ENCODE results near the gene NFATC2. TPM values are rescaled to one million over a fixed set of nuclear protein-coding genes. Genes with fewer than 3 reads are reported as not detected.

The NFATC2 gene
- total RNA-seq, 2 donors from 2014 or later = 4.7 to 5.6 TPM

DNA sequence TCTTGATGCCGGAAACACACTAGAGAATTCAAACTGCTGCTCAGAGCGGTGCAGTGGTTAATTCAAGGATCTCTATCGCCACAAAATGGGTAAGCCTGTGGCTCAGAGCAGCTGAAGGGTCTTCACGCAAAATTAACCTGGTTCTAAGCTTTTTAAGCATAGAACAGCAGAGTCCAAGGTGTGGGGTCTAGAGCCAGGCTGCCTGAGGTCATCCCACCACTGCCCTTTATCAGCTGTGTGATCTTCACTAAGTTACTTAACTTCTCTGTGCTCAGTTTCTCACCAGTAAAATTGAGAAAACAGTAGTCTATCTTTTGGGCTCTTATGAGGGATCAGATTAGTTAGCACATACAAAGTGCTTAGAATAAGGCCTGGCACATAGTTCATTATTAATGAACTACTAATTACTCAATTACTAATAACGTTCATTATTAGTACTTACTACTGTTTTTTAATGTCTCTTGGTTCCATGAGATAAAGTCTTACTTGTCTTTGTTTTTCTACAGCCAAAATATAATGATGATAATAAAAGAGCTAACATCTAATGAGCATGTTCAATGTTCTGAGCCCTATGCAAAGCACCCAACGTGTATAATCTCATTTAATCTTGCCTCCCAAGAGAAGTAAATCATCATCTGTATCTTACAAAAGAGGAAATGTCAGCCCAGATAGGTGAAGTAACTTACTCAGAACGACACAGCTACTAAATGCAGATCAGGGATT is 92.9 kb downstream of the NFATC2 start:
- DNase-seq (no peak), ATAC-seq (no peak)
- intact Hi-C loops (cut with DNase I, micrococcal nuclease) = no loop called here

DNA sequence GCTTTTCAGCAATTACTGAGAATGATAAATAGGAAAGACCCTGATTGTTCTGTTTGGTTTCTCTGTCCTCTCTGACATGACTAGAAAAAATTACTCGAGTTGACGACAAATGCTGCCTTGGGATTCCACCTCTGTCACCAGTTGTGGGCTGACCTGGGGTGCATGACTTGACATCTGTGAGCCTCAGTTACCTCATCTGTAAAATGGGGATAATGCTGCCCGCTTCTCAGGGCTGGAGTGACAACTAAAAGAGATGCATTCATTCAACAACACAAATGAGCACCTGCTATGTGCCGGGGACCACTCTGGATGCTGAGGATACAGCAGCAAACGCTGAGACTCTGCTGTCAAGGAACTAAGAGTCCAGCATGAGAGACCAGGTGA is 94.8 kb downstream of the NFATC2 start:
- no peak for ATAC-seq
- intact Hi-C loops (cut with DNase I, micrococcal nuclease) = no loop called here
- no peak for DNase-seq

DNA sequence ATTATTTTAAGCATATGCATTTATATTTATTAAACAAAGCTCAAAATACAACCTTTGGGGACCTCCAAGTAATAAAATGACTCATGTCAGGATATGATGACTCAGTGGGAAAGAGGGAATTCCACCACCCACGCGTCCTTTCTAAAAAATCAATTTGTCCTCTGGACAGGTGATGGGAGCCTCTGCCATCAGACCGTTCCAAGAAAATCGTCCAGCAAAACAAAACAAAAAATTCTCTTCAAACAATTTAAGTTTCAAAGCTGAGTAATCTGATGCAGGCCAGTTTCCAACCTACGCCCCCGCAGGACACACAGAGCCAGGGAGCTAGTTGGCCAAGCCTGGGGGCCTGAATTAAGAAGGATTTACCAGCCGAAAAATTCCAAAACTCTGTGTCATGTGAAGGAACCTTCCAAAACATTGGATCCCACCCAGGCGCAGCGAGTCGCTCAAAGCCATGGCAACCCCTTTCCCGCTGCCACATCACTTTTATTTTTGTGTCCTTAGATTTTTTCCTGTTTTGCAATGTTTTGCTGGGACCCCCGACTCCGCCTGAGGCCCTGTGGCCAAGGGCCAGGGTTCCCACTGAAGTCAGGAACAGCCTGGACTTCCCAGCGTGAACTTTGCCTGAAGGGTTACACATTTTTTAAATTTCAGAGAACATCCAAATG is 95.3 kb downstream of the NFATC2 start:
- intact Hi-C loops (cut with DNase I, micrococcal nuclease) = no loop called here
- DNase-seq = peak; percentile 24 to 37
- ATAC-seq = no peak

DNA sequence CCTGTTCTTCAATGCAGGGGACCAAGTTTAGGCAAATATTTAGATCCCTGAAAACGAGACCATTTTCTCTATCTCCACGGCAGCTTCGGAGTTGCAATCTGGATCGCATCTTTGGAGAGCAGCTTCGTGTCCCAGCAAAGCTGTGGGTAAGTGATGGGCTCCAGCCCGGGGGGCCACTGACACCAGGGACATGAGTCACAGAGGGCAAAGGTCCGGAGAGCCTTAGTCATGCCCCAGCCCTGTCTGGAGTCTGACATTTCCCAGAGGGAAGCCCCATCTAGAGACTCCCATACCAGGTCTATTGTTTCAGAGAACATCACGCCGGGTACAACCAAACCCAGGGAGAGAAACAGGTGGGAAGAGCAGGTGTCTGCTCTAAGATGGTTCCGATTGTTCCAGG is 95.9 kb downstream of the NFATC2 start:
- no peak for ATAC-seq
- DNase-seq = no peak
- intact Hi-C loops (cut with DNase I, micrococcal nuclease) = no loop called here

DNA sequence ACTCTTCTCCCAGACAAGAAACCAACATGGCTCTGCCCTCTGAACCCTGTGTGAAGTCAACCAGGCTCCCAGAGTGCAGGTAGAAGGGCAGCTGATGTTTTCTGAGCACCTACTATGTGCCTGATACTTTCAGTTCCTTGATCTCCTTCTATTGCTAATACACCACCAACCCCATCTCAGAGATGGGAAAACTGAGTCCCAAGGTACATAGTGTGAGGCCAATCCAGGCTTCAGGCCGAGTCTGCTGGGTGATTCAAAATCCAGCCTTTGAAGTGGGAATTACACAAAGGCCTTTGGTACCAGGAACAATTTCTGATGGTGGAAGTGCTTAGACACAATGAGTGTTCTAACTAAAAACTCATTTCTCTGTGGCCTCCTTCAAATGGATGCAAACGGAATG is 96.3 kb downstream of the NFATC2 start:
- intact Hi-C loops (cut with DNase I, micrococcal nuclease) = no loop called here
- DNase-seq = no peak
- no peak for ATAC-seq

DNA sequence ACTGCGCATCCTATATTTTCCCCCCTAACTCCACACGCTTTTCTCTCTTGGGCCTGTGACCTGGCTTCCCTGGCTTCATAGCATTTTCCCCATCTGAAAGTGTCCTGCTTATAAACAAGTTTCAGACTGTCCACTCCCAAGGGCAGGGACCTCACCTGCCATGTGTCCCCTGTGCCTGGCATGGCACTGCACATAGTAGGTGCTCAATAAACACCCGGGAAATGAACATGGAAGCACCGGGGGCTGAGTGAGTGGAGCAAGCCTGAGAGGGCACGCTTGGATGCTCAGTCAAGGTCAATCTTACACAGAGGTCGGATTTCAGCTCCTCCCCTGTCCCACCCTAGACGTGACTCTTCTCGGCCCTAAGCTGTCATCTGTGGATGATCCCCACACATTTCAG is 96.9 kb downstream of the NFATC2 start:
- ATAC-seq = no peak
- intact Hi-C loops (cut with DNase I, micrococcal nuclease) = no loop called here
- DNase-seq = no peak

DNA sequence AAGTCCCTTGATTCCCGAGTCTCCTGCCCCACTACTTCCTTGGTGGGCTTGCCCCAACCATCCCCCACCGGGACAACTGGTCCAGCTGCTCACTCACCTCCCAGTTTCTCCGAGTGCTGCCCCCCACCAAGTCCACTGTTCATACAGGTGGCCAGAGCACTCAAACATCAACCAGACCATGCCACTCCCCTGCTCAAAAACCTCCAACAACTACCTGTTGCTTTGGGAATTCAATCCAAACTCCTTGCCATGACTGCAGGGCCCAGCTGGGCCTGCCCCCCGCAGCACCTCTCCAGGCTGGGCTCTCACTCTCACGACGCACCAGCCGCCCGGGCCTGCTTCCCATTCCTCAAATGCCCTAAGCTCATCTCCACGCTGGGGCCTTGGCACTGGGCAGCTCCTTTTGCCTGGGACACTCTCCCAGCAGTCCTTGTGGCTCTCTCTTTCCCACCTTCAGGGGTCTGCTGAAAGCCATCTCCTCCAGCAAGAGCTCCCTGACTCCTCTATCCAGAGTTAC is 97.5 kb downstream of the NFATC2 start:
- intact Hi-C loops (cut with DNase I, micrococcal nuclease) = no loop called here
- DNase-seq (no peak), ATAC-seq (no peak)

DNA sequence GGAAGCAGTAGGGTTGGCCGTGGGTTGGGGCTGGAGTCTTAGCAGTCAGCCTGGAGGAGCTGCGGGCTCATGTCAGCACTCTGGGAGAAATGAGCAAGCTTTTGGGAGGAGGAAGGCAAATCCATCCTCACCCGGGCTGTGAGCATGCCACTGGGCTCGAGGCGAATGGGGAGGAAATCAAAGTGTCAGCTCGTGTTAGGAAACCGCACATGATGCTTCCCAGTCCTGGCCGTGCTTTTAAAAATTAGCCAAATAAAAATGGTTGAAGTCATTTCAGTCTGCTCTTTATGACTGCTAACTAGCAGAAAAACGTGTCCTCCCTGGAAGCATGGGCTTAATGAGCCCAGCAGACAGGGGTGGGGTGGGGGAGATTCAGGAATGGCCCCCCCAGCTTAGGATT is 98.1 kb downstream of the NFATC2 start:
- DNase-seq (no peak), ATAC-seq (no peak)
- intact Hi-C loops (cut with DNase I, micrococcal nuclease) = no loop called here

DNA sequence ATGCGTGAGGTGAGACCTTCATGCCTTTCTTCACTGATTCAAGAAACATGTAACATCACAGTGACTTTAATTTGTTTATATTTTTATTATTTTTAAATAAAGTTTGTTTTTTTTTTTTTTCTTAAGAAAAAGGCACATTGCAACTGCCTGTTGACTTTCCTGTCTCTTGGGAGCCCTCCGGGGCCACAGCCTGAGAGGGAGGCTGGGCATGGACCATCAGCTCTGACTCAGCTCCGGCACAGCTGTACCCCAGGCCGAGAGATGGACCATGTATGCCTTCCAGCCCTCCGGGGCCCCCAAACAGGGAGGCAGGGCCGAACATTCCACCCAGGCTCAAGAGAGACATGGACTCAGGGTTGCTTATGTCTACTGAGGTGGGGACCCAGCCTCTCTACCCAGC is 99.9 kb downstream of the NFATC2 start:
- ATAC-seq (no peak), DNase-seq (no peak)
- intact Hi-C loops (cut with DNase I, micrococcal nuclease) = no loop called here

DNA sequence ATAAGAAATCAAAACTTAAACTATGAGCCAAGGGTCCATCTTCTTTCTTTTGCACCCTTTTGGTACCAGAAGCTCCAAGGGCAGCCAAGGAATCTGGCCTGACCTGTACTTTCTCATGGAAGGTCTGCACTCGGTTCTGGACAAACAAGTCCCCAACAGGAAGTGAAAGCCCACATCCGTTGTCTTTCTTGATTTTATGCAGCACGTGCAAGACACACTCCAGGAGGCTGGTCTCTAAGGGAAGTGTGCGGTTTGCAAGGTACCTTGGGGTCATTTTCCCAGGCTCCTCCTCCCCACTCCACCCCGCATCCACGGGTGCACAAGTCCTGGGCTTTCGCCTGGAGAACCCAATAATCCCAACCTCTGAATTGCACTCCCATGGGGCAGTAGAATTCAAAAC is 101.9 kb downstream of the NFATC2 start:
- intact Hi-C loops (cut with DNase I, micrococcal nuclease) = no loop called here
- DNase-seq (no peak), ATAC-seq (no peak)

DNA sequence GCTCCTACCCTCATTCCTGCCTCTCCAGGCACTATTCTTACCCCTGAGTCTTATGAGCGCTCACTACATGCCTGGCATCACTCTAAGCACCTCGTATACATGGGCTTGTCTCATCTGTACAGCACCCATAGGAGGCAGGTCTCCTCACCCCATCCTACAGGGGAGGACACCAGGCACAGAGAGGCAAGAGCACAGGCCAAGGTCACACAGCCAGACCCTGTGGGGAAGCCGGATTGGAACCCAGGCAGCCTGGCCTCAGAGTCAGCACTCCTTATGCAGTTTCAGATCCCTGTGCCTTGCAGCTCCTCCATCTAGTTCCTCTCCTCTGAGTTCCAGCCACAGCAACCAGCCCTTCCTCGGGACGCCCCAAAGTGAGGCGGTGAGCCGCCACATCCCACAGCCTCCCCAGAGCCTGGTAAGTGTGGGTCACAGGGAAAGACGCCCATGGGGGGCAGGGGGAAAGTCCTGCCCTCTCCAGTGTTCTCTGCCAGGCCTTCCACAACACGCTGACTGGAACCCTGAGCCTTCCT is 103.3 kb downstream of the NFATC2 start:
- DNase-seq (no peak), ATAC-seq (no peak)
- intact Hi-C loops (cut with DNase I, micrococcal nuclease) = no loop called here

DNA sequence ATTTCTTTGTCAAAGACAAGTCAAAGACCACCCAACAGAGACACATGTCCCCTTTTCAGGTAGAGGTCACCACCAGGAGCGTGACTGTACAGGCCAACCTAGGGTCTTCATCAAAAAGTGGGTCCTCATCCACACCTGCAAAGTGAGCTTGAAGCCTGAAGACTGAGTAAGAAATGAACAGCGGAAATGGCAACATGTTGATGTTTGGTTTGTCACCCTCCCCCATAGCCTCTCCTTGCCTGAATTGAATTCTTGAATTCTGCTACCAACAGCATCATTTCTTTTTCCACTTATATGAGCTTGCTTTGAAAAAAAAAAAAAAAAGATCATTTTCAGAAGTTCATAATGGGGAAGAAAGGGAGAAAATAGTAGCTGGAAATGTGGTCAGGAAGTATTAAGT is 104.4 kb downstream of the NFATC2 start:
- DNase-seq (no peak), ATAC-seq (no peak)

DNA sequence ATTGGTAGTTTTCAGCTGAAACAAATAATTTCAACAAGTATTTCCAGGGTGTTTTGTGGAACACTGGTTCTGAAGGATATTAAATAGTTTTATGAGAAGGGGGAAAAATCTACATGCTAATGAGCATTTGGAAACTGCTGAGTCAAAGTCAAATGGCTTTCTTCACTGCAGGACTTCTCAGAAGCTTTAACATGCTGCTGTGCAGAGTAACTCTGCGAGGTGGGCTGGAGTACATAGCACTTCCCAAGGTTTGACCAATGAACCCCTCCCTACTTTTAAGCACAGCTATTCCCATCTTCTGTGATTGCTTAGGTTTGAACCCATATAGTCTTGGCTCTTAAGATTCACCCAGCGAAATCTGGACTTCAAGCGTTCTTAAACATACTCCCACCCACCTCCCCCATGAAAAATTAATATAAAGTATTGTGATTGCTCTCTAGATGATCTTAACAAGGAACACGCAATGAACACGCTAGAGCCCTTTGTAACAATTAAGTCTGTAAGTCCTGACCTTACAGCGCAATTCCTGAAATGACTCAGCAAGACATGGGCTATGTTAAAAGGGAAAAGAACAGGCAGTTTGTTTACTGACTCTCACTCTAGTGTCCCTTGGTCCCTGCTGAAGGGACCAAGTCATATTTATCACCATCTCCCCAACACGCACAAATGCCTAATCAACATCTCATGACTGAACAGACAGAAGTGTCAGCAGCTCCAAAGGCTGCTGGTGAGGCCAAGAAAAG is 105.2 kb downstream of the NFATC2 start:
- ATAC-seq = no peak

More for the DNA sequence above, 104.4 kb downstream of the NFATC2 start:
- intact Hi-C loops (cut with DNase I, micrococcal nuclease) = no loop called here

DNA sequence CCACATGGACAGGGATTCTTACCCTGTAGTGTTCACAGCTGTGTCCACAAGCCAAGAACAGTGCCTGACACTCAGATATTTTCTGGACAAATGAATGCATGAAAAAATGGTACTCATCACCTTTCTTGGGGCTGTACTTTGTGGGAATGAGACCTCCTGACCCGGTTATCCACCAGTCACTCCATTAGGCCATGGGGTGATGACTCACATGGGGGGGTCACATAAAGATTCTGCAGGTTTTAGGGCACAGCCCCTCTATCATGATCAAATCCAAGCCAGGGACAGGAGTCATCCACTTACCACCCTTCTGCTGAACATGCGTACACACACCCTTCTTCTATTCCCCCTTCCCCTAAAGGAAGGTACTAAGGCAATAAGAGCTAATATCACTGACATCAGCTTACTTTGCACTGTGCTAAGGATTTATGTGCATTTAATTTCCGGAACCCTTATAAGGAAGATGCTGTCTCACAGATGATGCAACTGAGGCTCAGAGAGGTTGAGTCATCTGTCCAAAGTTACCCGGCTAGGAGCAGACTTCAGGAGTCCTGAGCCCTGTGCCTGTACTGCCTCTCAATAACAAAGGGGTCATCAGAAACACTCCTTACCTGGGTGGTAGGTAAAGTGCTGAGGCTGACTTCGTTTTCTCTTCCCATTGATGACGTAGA is 107.8 kb downstream of the NFATC2 start:
- intact Hi-C loops (cut with DNase I, micrococcal nuclease) = no loop called here
- no peak for ATAC-seq
- DNase-seq = no peak

More for the DNA sequence above, 105.2 kb downstream of the NFATC2 start:
- no peak for DNase-seq
- intact Hi-C loops (cut with DNase I, micrococcal nuclease) = no loop called here

DNA sequence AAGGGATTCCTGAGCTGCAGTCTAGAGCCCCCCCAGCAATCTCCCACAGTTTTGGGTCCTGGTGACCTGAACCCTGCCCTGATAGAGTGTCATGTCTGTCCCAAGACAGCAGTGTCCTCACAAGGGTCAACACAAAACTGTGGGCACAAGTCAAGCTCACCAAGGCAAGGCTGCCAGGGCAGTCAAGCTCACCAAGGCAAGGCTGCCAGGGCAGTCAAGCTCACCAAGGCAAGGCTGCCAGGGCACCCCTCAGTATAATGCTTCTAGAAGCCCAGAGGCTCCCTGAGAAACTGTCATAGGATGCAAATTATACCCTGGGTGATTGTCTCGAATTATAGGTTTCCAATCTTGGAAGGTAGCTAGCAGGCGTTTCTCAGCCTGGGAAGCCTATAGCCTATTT is 108.5 kb downstream of the NFATC2 start:
- ATAC-seq = no peak
- no peak for DNase-seq
- intact Hi-C loops (cut with DNase I, micrococcal nuclease) = no loop called here

DNA sequence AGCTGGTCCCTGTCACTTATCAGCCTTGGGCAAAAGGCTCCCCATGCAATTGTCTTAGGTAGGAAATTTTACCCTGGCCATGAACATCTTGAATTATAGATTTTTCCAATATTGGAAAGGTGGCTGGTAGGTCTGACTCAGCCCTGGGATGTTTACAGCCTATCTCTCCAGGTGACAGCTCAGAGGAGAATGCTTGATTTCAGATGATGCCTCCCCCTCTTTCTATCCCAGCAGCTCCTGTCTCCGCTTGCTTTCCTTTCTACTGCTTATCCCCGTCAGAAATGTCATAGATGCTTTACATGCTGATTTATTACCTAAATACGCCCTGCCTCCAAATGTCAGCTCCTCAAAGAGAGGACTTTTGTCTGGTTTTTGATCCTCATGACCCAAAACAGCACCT is 109.6 kb downstream of the NFATC2 start:
- ATAC-seq = no peak

DNA sequence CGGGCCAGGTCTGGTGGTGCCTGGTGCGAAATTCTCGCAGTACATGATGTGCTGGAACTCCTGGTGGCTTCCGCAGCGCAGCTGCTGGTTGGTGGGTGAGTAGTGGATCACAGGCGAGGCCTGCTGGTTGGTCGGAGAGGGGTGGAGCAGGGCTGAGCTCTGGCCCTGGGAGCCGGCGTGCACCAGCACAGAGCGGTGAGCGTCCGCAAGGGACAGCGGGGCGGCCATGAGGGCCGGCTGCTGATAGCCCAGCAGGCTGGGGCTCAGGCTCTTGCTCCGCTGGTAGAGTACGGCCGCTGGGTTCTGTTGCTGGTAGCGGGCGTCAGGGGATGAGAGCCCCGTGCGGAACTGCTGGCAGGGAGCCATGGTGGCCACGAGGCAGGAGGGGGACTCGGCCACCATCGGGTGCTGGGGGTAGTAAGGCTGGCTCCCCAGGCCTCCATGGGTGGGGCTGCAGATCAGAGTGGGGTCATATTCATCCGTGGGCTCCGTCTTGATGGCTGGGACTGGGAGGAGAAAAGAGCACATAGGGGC is 110.2 kb downstream of the NFATC2 start:
- ATAC-seq = no peak
- no peak for DNase-seq
- intact Hi-C loops (cut with DNase I, micrococcal nuclease) = no loop called here

More for the DNA sequence above, 109.6 kb downstream of the NFATC2 start:
- no peak for DNase-seq
- intact Hi-C loops (cut with DNase I, micrococcal nuclease) = no loop called here

DNA sequence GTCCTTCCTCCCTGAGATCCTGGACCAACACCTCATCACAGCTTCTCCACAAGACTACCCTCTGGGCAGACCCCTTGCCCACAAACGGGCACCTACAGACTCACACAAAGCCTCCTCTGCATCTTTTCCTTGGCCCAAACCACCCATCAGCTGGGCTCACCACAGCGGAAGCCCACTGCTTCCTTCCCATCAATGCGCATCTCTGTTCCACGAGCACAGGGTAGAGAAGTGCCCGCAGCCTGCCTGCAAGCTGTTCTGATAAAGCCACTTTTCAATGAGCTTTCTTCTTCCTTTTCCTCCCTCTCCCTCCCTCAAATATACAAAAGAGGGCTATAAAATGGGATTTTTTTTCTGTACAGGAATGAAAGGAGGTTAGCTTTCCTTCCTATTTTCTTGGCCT is 111.2 kb downstream of the NFATC2 start:
- no peak for DNase-seq
- no peak for ATAC-seq
- intact Hi-C loops (cut with DNase I, micrococcal nuclease) = no loop called here
